Neural cell (in vitro differentiated cells): ENCODE measurements around the gene CCDC87. TPM values are rescaled to one million over a fixed set of nuclear protein-coding genes. Genes with fewer than 3 reads are reported as not detected.

ENCODE experiments used
- H2AFZ ChIP-seq: fragments of 200-600, 300-800 bp; sonication (generic), shearing (Covaris generic); 2 replicates; pipeline ENCODE4 v1.6.0; 2014; ENCODE audit warnings: low read depth, mild to moderate bottlenecking, antibody characterized with exemption, low read length, moderate library complexity
- H3F3A ChIP-seq: fragments of 200-600 bp; shearing (Covaris generic); 2 replicates; pipeline ENCODE4 v1.6.1; 2016; ENCODE audit warnings: mild to moderate bottlenecking, moderate library complexity, mixed read lengths, antibody characterized with exemption, low read length; ENCODE audit not compliant: insufficient read depth, poor library complexity, severe bottlenecking
- H3K27ac ChIP-seq: fragments of 200-600, 300-800 bp; sonication (generic), shearing (Covaris generic); 2 replicates; pipeline ENCODE4 v1.5.1; 2014; ENCODE audit warnings: mild to moderate bottlenecking, low read length, moderate library complexity
- H3K27me3 ChIP-seq: fragments of 300-800, 200-600 bp; sonication (generic), shearing (Covaris generic); 2 replicates; pipeline ENCODE4 v1.6.0; 2014; ENCODE audit warnings: mild to moderate bottlenecking, low read depth, low read length, moderate library complexity; ENCODE audit not compliant: insufficient read depth
- H3K36me3 ChIP-seq: fragments of 300-800, 200-600 bp; sonication (generic), shearing (Covaris generic); 2 replicates; pipeline ENCODE4 v1.5.1; 2014; ENCODE audit warnings: mild to moderate bottlenecking, antibody characterized with exemption, low read length, moderate library complexity; ENCODE audit not compliant: insufficient read depth
- H3K4me2 ChIP-seq: fragments of 300-800, 200-600 bp; sonication (generic), shearing (Covaris generic); 2 replicates; pipeline ENCODE4 v1.6.0; 2014; ENCODE audit warnings: mild to moderate bottlenecking, low read length
- H3K4me3 ChIP-seq: fragments of 300-800, 200-600 bp; sonication (generic), shearing (Covaris generic); 2 replicates; pipeline ENCODE4 v1.5.1; 2014; ENCODE audit warnings: mild to moderate bottlenecking, low read length, moderate library complexity
- H3K79me2 ChIP-seq: fragments of 200-600 bp; shearing (Covaris generic); replicated peaks from 2 replicates; pipeline ENCODE4 v1.6.0; 2014; ENCODE audit warnings: mild to moderate bottlenecking, low read length, moderate library complexity; ENCODE audit not compliant: insufficient read depth
- H3K9ac ChIP-seq: fragments of 300-800, 200-600 bp; sonication (generic), shearing (Covaris generic); 2 replicates; pipeline ENCODE4 v1.6.1; 2016; ENCODE audit warnings: mild to moderate bottlenecking, low read length, mixed read lengths
- H3K9me2 ChIP-seq: fragments of 200-600 bp; shearing (Covaris generic); 2 replicates; pipeline ENCODE4 v1.6.1; 2016; ENCODE audit warnings: mild to moderate bottlenecking, low read length, mixed read lengths; ENCODE audit not compliant: insufficient read depth
- H3K9me3 ChIP-seq: fragments of 200-600, 300-800 bp; sonication (generic), shearing (Covaris generic); 2 replicates; pipeline ENCODE4 v1.6.1; 2016; ENCODE audit warnings: mild to moderate bottlenecking, mixed run types, low read length, moderate library complexity, mixed read lengths
- H4K20me1 ChIP-seq: fragments of 200-600 bp; shearing (Covaris generic); 2 replicates; pipeline ENCODE4 v1.6.1; 2016; ENCODE audit warnings: mild to moderate bottlenecking, mixed run types; ENCODE audit not compliant: insufficient read depth
- EP300 ChIP-seq: fragments of 450-650 bp; conservative IDR thresholded peaks from 2 replicates; pipeline ENCODE4 v1.6.1; 2014; ENCODE audit warnings: antibody characterized with exemption, mild to moderate bottlenecking, moderate library complexity; ENCODE audit not compliant: poor library complexity, severe bottlenecking
- EZH2 ChIP-seq: fragments of 200-600, 300-800 bp; shearing (Covaris generic), sonication (generic); IDR thresholded peaks from 2 replicates; pipeline ENCODE4 v1.6.1; 2014; ENCODE audit warnings: antibody characterized with exemption, low read length, borderline replicate concordance, mild to moderate bottlenecking; ENCODE audit not compliant: insufficient read depth, poor library complexity, severe bottlenecking
- MXI1 ChIP-seq: fragments of 450-650 bp; conservative IDR thresholded peaks from 2 replicates; pipeline ENCODE4 v1.6.1; 2014; ENCODE audit warnings: antibody characterized with exemption, mild to moderate bottlenecking; ENCODE audit not compliant: poor library complexity, severe bottlenecking
- POLR2AphosphoS5 ChIP-seq: IDR thresholded peaks from 2 replicates; pipeline ENCODE4 v1.6.1; 2012
- RAD21 ChIP-seq: fragments of 450-650 bp; conservative IDR thresholded peaks from 2 replicates; pipeline ENCODE4 v1.6.1; 2014; ENCODE audit warnings: antibody characterized with exemption, mild to moderate bottlenecking, moderate library complexity
- SMC3 ChIP-seq: fragments of 450-650 bp; conservative IDR thresholded peaks from 2 replicates; pipeline ENCODE4 v1.6.1; 2014; ENCODE audit warnings: antibody characterized with exemption, mild to moderate bottlenecking, moderate library complexity; ENCODE audit not compliant: poor library complexity
- TAF1 ChIP-seq: IDR thresholded peaks from 2 replicates; pipeline ENCODE4 v1.6.1; 2012; ENCODE audit warnings: low read depth
- polyA plus RNA-seq: library from polyadenylated mRNA; depleted of rRNA; stranded (reverse); fragments of >200 nt; gene quantifications from 2 replicates; pipeline ENCODE4 v1.2.3, GENCODE V29; 2014
- TF ChIP-seq, protein P1 (sequence below): fragments of 450-650 bp; IDR thresholded peaks from 2 replicates; pipeline ENCODE4 v1.5.1; 2014; ENCODE audit warnings: antibody characterized with exemption, mild to moderate bottlenecking, moderate library complexity; ENCODE audit not compliant: poor library complexity, severe bottlenecking
- TF ChIP-seq, protein P2 (sequence below): IDR thresholded peaks from 2 replicates; pipeline ENCODE4 v1.6.1; 2012; ENCODE audit warnings: borderline replicate concordance

CCDC87 gene
- polyA plus RNA-seq, 1 donor from 2014 or later = not detected

DNA sequence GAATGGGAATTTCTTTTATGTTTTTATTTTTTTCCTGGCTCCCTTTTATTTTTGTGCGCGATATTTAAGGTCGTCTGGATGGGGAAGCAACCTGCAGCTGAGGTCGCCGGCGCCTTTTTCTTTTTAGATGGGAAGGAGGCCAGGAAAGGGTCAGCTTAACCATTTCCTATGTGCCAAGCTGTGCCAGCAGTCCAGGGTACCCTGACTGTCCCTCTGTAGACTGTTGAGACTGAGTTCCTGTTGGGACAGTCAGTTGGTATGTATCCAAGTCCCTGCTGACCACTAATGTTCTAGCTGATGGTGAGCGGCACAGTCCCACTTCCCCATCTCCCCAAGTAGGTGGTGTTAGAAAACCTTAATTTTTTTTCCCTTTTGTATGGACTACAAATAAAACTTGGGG lies 34.1 kb upstream of the CCDC87 start:
- no peak overlapping the region for H3K9ac ChIP-seq

DNA sequence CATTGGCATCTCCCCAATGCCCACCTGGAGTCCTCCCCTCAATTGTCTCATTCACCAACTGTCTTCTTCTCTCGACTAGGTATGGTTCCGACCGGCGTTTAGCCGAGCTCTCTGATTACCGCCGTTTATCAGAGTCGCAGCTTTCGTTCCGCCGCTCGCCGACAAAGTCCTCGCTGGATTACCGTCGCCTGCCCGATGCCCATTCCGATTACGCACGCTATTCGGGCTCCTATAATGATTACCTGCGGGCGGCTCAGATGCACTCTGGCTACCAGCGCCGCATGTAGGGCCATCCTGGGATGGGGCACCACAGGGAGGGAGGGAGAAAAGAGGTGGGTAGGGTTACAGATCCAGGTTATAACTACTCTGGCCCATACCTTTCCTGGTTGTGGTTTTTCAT lies 33.5 kb upstream of the CCDC87 start:
- no peak overlapping the region for H2AFZ ChIP-seq
- H3K4me2 ChIP-seq = no peak overlapping the region
- peaks cover 55% of the 10 kb centered on the region for H3K79me2 ChIP-seq
- no peak overlapping the region for H3K4me3 ChIP-seq
- H3K27me3 ChIP-seq = no peaks in the 10 kb centered on the region
- H3K27ac ChIP-seq = no peak overlapping the region
- H3K9me2 ChIP-seq = no peaks in the 10 kb centered on the region
- peaks cover 21% of the 10 kb centered on the region for H3K36me3 ChIP-seq
- TF ChIP-seq POLR2AphosphoS5 (no peak), EZH2 (no peak), EP300 (no peak), TAF1 (no peak), MXI1 (no peak), RAD21 (no peak), SMC3 (no peak)
- TF ChIP-seq, protein P1, sequence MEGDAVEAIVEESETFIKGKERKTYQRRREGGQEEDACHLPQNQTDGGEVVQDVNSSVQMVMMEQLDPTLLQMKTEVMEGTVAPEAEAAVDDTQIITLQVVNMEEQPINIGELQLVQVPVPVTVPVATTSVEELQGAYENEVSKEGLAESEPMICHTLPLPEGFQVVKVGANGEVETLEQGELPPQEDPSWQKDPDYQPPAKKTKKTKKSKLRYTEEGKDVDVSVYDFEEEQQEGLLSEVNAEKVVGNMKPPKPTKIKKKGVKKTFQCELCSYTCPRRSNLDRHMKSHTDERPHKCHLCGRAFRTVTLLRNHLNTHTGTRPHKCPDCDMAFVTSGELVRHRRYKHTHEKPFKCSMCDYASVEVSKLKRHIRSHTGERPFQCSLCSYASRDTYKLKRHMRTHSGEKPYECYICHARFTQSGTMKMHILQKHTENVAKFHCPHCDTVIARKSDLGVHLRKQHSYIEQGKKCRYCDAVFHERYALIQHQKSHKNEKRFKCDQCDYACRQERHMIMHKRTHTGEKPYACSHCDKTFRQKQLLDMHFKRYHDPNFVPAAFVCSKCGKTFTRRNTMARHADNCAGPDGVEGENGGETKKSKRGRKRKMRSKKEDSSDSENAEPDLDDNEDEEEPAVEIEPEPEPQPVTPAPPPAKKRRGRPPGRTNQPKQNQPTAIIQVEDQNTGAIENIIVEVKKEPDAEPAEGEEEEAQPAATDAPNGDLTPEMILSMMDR = no peak
- TF ChIP-seq, protein P2, sequence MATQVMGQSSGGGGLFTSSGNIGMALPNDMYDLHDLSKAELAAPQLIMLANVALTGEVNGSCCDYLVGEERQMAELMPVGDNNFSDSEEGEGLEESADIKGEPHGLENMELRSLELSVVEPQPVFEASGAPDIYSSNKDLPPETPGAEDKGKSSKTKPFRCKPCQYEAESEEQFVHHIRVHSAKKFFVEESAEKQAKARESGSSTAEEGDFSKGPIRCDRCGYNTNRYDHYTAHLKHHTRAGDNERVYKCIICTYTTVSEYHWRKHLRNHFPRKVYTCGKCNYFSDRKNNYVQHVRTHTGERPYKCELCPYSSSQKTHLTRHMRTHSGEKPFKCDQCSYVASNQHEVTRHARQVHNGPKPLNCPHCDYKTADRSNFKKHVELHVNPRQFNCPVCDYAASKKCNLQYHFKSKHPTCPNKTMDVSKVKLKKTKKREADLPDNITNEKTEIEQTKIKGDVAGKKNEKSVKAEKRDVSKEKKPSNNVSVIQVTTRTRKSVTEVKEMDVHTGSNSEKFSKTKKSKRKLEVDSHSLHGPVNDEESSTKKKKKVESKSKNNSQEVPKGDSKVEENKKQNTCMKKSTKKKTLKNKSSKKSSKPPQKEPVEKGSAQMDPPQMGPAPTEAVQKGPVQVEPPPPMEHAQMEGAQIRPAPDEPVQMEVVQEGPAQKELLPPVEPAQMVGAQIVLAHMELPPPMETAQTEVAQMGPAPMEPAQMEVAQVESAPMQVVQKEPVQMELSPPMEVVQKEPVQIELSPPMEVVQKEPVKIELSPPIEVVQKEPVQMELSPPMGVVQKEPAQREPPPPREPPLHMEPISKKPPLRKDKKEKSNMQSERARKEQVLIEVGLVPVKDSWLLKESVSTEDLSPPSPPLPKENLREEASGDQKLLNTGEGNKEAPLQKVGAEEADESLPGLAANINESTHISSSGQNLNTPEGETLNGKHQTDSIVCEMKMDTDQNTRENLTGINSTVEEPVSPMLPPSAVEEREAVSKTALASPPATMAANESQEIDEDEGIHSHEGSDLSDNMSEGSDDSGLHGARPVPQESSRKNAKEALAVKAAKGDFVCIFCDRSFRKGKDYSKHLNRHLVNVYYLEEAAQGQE = no peak
- no peak overlapping the region for H3K9ac ChIP-seq
- H3K9me3 ChIP-seq = no peaks in the 10 kb centered on the region
- no peaks in the 10 kb centered on the region for H3F3A ChIP-seq
- H4K20me1 ChIP-seq = peaks cover 26% of the 10 kb centered on the region

More for the DNA sequence above, 34.1 kb upstream of the CCDC87 start:
- H3K79me2 ChIP-seq = peaks cover 51% of the 10 kb centered on the region
- H2AFZ ChIP-seq = no peak overlapping the region
- H3K9me2 ChIP-seq = no peaks in the 10 kb centered on the region
- H3K9me3 ChIP-seq = no peaks in the 10 kb centered on the region
- no peaks in the 10 kb centered on the region for H3F3A ChIP-seq
- H3K36me3 ChIP-seq = peaks cover 21% of the 10 kb centered on the region
- H4K20me1 ChIP-seq = peaks cover 24% of the 10 kb centered on the region
- no peak overlapping the region for H3K27ac ChIP-seq
- no peak overlapping the region for H3K4me2 ChIP-seq
- H3K27me3 ChIP-seq = no peaks in the 10 kb centered on the region
- H3K4me3 ChIP-seq = no peak overlapping the region
- TF ChIP-seq SMC3 = no peak
- TF ChIP-seq, protein P2 = no peak
- TF ChIP-seq RAD21 = no peak
- TF ChIP-seq, protein P1 = no peak
- TF ChIP-seq EZH2 = no peak
- no peak for TF ChIP-seq EP300
- TF ChIP-seq POLR2AphosphoS5 = no peak
- TF ChIP-seq TAF1 = no peak
- TF ChIP-seq MXI1 = no peak
